PC-3 (cell line): ENCODE data around the gene SYT13.

ENCODE experiments used
- EZH2 ChIP-seq: fragments of 300-600 bp; sonication (generic); IDR thresholded peaks from one replicate; pipeline ENCODE4 v1.6.1; 2017; ENCODE audit warnings: antibody characterized with exemption, mild to moderate bottlenecking, low read length; ENCODE audit not compliant: unreplicated experiment
- EZH2phosphoT487 ChIP-seq: fragments of 300-600 bp; sonication (generic); IDR thresholded peaks from 2 replicates; pipeline ENCODE4 v1.6.1; 2018; ENCODE audit warnings: mild to moderate bottlenecking, antibody characterized with exemption, low read length, borderline replicate concordance
- TF ChIP-seq, protein P1 (sequence below): fragments of 300-600 bp; sonication (generic); conservative IDR thresholded peaks from 2 replicates; pipeline ENCODE4 v1.5.1; 2017; ENCODE audit warnings: antibody characterized with exemption, low read depth, mild to moderate bottlenecking, low read length

DNA sequence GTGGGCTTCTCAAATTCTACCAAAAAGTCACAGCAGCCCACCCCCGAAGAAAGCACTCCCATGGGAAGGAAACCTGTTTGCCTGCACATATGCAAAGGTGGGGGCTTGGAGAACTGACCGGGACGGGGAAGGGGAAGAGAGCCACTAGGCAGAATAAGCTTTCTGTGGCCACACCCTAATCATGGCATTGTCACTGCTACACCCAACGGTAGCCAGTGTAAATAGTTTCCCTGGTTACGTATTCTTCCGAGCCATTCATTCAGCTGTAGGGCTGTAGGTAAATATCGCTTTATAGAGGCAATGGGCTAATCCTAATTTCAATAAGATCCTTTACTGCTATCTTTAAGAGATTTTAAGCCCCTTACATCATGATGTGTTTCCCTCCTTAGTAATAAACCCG lies 78.0 kb downstream of the SYT13 start:
- TF ChIP-seq, protein P1, sequence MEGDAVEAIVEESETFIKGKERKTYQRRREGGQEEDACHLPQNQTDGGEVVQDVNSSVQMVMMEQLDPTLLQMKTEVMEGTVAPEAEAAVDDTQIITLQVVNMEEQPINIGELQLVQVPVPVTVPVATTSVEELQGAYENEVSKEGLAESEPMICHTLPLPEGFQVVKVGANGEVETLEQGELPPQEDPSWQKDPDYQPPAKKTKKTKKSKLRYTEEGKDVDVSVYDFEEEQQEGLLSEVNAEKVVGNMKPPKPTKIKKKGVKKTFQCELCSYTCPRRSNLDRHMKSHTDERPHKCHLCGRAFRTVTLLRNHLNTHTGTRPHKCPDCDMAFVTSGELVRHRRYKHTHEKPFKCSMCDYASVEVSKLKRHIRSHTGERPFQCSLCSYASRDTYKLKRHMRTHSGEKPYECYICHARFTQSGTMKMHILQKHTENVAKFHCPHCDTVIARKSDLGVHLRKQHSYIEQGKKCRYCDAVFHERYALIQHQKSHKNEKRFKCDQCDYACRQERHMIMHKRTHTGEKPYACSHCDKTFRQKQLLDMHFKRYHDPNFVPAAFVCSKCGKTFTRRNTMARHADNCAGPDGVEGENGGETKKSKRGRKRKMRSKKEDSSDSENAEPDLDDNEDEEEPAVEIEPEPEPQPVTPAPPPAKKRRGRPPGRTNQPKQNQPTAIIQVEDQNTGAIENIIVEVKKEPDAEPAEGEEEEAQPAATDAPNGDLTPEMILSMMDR, result no peak
- TF ChIP-seq EZH2, result no peak
- TF ChIP-seq EZH2phosphoT487, result no peak
